ENCODE data around the gene EPN1. TPM values are rescaled to one million over a fixed set of nuclear protein-coding genes. Genes with fewer than 3 reads are reported as not detected.

EPN1 gene
- total and polyA plus RNA-seq, 4 donors = 66.8 to 87.8 (median 71.6) TPM

DNA sequence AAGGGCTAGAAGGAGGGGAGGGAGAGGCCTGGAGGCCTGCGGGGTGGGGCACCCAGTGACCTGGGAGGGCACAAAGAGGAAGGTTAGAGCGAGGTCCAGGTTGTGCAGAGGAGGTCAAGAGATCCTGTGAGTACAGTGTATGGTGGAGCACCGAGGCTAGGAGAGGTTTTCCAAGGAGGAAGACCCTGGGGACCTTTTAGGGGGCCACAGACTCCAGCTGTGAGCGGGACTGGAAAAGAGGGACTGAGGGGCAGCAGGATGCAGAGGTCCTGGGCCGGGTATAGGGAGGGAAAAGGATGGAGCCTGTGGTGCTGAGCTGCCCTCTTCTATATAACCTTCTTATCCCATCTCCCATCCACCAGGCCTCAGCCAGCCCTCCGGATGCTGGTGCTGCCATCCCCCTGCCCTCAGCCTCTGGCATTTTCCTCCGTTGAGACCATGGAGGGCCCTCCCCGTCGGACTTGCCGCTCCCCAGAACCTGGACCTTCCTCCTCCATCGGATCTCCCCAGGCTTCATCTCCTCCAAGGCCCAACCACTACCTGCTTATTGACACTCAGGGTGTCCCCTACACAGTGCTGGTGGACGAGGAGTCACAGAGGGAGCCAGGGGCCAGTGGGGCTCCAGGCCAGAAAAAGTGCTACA lies 30.7 kb upstream of the EPN1 start:
- no peak overlapping the region for H3K27ac ChIP-seq (ENCODE audit: low read depth in 1 of 2, low read length in 2 of 2)
- WGBS, 2 donors = 45 to 48% methylated on average over 11 to 12 of the region's 12 CpGs
- H3K4me3 ChIP-seq (ENCODE audit: low read length in 2 of 2) = peak overlapping the region; percentile 74 to 97
- H3K27me3 ChIP-seq (ENCODE audit: control insufficient read depth in 1 of 2, insufficient read depth in 2 of 2, low read length in 1 of 2) = no peaks in the 10 kb centered on the region
- ATAC-seq (ENCODE audit: low FRiP score) (no peak), DNase-seq (peak in 1 of 2 donors; percentile 46)
- intact Hi-C loops (cut with DNase I) = no loop called here
- H3K4me1 ChIP-seq (ENCODE audit: control insufficient read depth in 1 of 2, insufficient read depth in 2 of 2, low read length in 2 of 2) = peaks cover 0 to 3% of the 10 kb centered on the region in 2 donors
- no peaks in the 10 kb centered on the region for H3K9me3 ChIP-seq (ENCODE audit: control insufficient read depth, low read length)
- no peaks in the 10 kb centered on the region for H3K36me3 ChIP-seq (ENCODE audit: control insufficient read depth in 1 of 2, insufficient read depth in 2 of 2, low read length in 1 of 2)

DNA sequence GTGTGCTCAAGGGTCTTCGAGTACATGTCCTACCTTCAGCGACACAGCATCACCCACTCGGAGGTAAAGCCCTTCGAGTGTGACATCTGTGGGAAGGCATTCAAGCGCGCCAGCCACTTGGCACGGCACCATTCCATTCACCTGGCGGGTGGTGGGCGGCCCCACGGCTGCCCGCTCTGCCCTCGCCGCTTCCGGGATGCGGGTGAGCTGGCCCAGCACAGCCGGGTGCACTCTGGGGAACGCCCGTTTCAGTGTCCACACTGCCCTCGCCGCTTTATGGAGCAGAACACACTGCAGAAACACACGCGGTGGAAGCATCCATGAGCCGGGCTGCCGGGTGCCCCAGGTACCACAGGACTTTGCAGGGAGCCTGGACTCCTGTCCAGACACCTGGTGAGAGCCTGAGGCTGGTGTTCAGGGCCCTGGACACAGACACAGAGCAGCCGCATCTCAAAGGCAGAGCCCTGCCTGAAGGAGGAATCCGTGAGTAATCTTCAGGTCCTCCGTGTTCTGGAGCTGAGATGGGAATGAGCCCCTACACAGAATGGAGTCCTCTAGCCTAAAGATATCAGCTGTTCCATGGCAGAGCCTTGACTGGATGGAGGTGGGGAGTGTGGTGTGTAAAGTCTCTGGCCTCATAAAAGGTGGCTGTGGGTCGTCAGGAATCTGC lies 30.0 kb upstream of the EPN1 start:
- no peak overlapping the region for H3K4me3 ChIP-seq (ENCODE audit: low read length in 2 of 2)
- H3K9me3 ChIP-seq (ENCODE audit: control insufficient read depth, low read length) = no peaks in the 10 kb centered on the region
- H3K4me1 ChIP-seq (ENCODE audit: control insufficient read depth in 1 of 2, insufficient read depth in 2 of 2, low read length in 2 of 2) = peaks cover 0 to 3% of the 10 kb centered on the region in 2 donors
- DNase-seq (no peak), ATAC-seq (ENCODE audit: low FRiP score) (no peak)
- H3K36me3 ChIP-seq (ENCODE audit: control insufficient read depth in 1 of 2, insufficient read depth in 2 of 2, low read length in 1 of 2) = no peaks in the 10 kb centered on the region
- intact Hi-C loops (cut with DNase I) = no loop called here
- no peak overlapping the region for H3K27ac ChIP-seq (ENCODE audit: low read depth in 1 of 2, low read length in 2 of 2)
- H3K27me3 ChIP-seq (ENCODE audit: control insufficient read depth in 1 of 2, insufficient read depth in 2 of 2, low read length in 1 of 2) = no peaks in the 10 kb centered on the region
- 88% methylated on average over 28 of the region's 28 CpGs for WGBS, 2 donors

DNA sequence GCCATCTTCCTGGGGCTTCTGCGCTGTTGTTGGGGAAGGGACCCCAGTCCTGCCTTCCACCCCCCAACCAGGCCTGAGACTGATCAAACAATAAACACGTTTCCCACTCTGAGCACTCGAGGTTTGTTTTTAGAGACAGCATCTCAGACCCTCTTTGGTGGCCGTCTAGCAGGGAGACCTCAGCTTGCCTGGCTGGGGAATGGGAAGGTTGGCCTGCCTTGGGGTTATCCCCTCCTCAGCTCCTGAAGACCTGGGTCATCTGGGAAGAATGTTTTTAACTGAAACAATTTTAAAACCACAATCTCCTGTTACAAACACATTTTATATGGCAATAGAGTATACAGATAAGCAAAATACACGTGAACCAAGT lies 29.5 kb upstream of the EPN1 start:
- Histone ChIP-seq H3K27ac (ENCODE audit: low read depth in 1 of 2, low read length in 2 of 2) (no peak overlapping the region), H3K4me1 (ENCODE audit: control insufficient read depth in 1 of 2, insufficient read depth in 2 of 2, low read length in 2 of 2) (peaks cover 0 to 3% of the 10 kb centered on the region in 2 donors), H3K36me3 (ENCODE audit: control insufficient read depth in 1 of 2, insufficient read depth in 2 of 2, low read length in 1 of 2) (no peaks in the 10 kb centered on the region), H3K27me3 (ENCODE audit: control insufficient read depth in 1 of 2, insufficient read depth in 2 of 2, low read length in 1 of 2) (no peaks in the 10 kb centered on the region), H3K9me3 (ENCODE audit: control insufficient read depth, low read length) (no peaks in the 10 kb centered on the region), H3K4me3 (ENCODE audit: low read length in 2 of 2) (no peak overlapping the region)
- 61 to 63% methylated on average over 5 of the region's 5 CpGs for WGBS, 2 donors
- ATAC-seq (ENCODE audit: low FRiP score) (no peak), DNase-seq (no peak)
- intact Hi-C loops (cut with DNase I) = no loop called here

DNA sequence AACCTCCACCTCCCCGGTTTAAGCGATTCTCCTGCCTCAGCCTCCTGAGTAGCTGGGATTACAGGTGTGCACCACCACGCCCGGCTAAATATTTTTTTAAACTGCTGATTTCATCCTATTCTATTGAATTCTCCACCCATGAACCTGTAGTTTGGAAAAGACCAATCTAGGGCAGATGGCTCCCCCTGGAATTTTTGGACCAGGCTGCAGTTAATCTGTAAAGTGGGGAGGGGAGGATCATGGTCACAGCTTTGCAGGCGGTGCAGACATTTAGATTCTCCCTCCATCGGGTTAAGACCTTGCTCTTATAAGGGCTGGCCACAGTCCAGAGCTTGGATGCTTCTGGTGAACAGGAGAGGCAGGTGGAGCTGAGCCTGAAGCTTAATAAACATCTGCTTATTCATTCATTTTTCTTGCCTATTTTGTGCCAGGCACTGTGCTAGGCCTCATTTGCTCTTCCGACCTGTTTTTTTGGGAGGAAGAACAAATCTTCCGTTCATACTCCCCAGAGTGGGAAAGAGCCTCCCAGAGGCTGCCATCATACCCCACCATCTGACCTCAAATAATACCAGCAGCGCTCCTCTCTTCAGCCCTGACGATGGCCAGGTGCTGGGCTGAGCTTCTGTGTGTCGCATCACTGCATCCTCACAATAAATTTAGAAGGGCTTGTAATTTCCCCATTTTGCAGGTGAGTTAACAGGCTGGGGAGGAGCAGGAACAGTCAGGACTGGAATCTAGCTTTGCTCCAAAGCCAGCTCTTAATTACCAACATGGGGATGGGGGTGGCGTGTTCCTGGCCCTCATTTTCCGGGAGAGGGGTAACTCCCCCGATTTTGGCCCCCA lies 27.9 kb upstream of the EPN1 start:
- 40 to 42% methylated on average over 14 of the region's 14 CpGs for WGBS, 2 donors
- Histone ChIP-seq H3K4me1 (ENCODE audit: control insufficient read depth in 1 of 2, insufficient read depth in 2 of 2, low read length in 2 of 2) (peaks cover 0 to 3% of the 10 kb centered on the region in 2 donors), H3K9me3 (ENCODE audit: control insufficient read depth, low read length) (no peaks in the 10 kb centered on the region), H3K4me3 (ENCODE audit: low read length in 2 of 2) (peak overlapping the region in 1 of 2 donors; percentile 74), H3K27ac (ENCODE audit: low read depth in 1 of 2, low read length in 2 of 2) (no peak overlapping the region), H3K27me3 (ENCODE audit: control insufficient read depth in 1 of 2, insufficient read depth in 2 of 2, low read length in 1 of 2) (no peaks in the 10 kb centered on the region), H3K36me3 (ENCODE audit: control insufficient read depth in 1 of 2, insufficient read depth in 2 of 2, low read length in 1 of 2) (no peaks in the 10 kb centered on the region)
- intact Hi-C loops (cut with DNase I) = no loop called here
- ATAC-seq (ENCODE audit: low FRiP score) (no peak), DNase-seq (no peak)

DNA sequence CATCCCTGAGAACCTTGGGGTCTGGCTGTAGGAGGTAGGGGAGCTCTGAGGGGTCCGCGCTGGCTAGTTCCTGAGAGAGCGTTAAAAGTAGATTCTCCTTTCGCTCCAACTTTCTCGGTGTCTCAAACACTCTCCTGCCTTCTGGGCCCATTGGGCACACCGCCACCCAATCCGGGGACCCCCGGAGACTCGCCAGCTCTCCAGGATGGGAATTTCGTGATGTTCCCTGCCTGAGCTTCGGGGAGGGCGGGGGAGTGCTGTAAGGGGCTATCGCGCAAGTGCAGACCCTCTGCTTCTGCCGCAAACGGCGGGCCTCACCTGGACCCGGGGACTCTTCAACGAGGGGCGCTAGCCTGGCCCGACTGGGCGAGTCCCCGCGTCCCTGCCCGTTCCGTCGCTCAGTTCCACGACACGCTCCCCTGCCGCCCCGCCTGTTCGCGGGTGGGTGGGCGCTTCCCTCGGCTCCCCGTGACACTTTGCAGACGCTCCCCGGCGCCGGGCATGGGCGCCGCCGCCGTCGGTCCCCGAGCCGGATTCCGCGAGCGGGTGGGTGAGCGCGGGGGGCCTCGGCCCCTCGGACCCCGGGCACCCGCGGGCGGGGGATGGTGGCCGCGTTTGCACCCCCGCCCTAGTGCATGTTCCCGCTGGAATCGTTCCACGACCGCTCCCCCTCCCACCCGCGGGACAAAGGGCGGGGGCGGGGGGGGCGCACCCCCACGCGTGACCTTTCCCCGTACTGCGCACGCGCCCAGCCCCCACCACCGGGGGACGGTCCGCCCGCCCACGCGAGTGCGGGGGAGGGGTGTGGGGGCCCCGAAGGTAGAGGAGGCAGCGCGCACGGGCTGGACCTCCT lies 27.1 kb upstream of the EPN1 start, which contains the start of gene CCDC106:
TSS of gene CCDC106 (plus strand) at position 481 of the 853 bp plus-strand sequence. CDS start 835 bp downstream, outside the sequence.
- peaks cover 0 to 3% of the 10 kb centered on the region in 2 donors for H3K4me1 ChIP-seq (ENCODE audit: control insufficient read depth in 1 of 2, insufficient read depth in 2 of 2, low read length in 2 of 2)
- 1% methylated on average over 73 to 87 of the region's 87 CpGs for WGBS, 2 donors
- ATAC-seq (ENCODE audit: low FRiP score) = peak; percentile 68
- H3K4me3 ChIP-seq (ENCODE audit: low read length in 2 of 2) = peak within 1 kb of the TSS; percentile 55 to 74
- H3K36me3 ChIP-seq (ENCODE audit: control insufficient read depth in 1 of 2, insufficient read depth in 2 of 2, low read length in 1 of 2) = no peaks in the 10 kb centered on the region
- peak within 1 kb of the TSS in 1 of 2 donors; percentile 4 for H3K27ac ChIP-seq (ENCODE audit: low read depth in 1 of 2, low read length in 2 of 2)
- peak; percentile 79 to 89 for DNase-seq
- no peaks in the 10 kb centered on the region for H3K9me3 ChIP-seq (ENCODE audit: control insufficient read depth, low read length)
- intact Hi-C loops (cut with DNase I) = no loop called here
- no peaks in the 10 kb centered on the region for H3K27me3 ChIP-seq (ENCODE audit: control insufficient read depth in 1 of 2, insufficient read depth in 2 of 2, low read length in 1 of 2)

DNA sequence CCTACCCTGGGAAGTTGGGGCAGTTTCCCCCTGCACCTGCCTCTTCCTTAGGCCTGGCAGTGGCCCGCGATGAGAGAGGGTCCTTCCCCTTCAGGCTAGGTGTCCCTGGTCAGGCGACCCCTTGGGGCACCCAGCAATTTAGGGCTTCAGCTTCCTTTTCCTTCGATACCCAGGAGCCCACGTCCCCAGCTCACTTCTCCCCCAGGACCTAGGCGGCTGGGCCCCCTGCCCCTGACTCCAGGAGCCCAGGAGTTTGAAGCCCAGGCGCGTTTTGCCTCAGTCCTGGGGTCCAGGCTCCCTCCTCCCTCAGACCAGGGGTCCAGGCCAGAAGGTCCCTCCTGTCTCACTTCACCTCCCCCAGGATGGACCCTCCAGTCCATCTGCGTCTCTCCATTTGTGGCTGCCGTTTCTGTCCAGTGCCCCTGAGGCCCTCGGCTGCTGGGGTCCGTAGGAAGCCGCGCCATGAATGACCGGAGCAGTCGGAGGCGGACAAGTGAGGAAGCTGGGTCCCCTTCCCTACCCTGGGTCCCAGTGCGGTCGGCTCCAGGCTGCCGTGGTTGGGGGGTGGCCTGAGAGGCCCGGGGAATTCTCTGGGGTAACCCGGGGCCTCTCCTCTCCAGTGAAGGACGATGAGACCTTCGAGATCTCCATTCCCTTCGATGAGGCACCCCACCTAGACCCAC lies 26.3 kb upstream of the EPN1 start:
- no peaks in the 10 kb centered on the region for H3K4me1 ChIP-seq (ENCODE audit: control insufficient read depth in 1 of 2, insufficient read depth in 2 of 2, low read length in 2 of 2)
- no peaks in the 10 kb centered on the region for H3K9me3 ChIP-seq (ENCODE audit: control insufficient read depth, low read length)
- H3K27ac ChIP-seq (ENCODE audit: low read depth in 1 of 2, low read length in 2 of 2) = peak overlapping the region in 1 of 2 donors; percentile 4
- H3K36me3 ChIP-seq (ENCODE audit: control insufficient read depth in 1 of 2, insufficient read depth in 2 of 2, low read length in 1 of 2) = no peaks in the 10 kb centered on the region
- intact Hi-C loops (cut with DNase I) = no loop called here
- 29 to 31% methylated on average over 25 of the region's 25 CpGs for WGBS, 2 donors
- no peaks in the 10 kb centered on the region for H3K27me3 ChIP-seq (ENCODE audit: control insufficient read depth in 1 of 2, insufficient read depth in 2 of 2, low read length in 1 of 2)
- DNase-seq (no peak), ATAC-seq (ENCODE audit: low FRiP score) (no peak)
- H3K4me3 ChIP-seq (ENCODE audit: low read length in 2 of 2) = peak overlapping the region; percentile 55 to 74

DNA sequence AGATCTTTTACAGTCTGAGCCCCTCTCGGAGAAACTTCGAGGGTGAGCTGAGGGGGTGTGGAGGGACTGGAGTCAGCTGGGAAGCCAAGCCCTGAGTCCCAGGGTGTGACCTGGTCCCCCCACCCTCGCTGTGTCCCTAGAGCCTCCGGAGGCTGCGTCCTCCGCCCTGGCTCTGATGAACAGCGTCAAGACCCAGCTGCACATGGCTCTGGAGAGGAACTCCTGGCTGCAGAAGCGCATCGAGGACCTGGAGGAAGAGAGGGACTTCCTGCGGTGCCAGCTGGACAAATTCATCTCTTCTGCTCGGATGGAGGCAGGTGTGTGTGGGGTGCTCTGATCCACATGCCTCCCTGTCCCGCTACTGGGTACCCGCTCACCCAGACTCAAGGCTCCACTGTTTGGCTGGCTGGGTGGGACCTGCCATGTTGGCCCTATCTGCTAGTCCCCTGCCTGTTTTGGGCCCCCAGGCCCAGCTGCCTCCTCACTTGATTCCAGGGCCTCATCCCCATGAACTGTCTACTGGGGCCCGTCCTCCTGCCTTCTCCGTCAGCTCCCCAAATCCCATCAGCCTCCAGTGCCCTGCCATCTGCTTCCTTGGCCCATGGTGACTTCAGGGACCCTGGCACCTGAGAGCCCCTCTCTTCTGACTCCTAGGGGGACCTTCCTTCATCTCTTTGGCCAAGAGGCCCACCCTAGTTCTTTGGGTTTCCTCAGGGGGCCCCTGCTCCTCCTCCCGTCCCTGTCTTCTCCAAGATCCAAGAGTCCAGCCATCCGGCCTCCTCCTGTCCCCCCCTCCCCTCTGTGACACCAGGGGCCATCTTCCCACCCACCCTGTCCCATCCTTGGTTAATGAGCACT lies 25.5 kb upstream of the EPN1 start:
- ATAC-seq (ENCODE audit: low FRiP score) = no peak
- Histone ChIP-seq H3K36me3 (ENCODE audit: control insufficient read depth in 1 of 2, insufficient read depth in 2 of 2, low read length in 1 of 2) (no peaks in the 10 kb centered on the region), H3K4me3 (ENCODE audit: low read length in 2 of 2) (no peak overlapping the region), H3K27ac (ENCODE audit: low read depth in 1 of 2, low read length in 2 of 2) (no peak overlapping the region), H3K4me1 (ENCODE audit: control insufficient read depth in 1 of 2, insufficient read depth in 2 of 2, low read length in 2 of 2) (no peaks in the 10 kb centered on the region), H3K27me3 (ENCODE audit: control insufficient read depth in 1 of 2, insufficient read depth in 2 of 2, low read length in 1 of 2) (no peaks in the 10 kb centered on the region), H3K9me3 (ENCODE audit: control insufficient read depth, low read length) (no peaks in the 10 kb centered on the region)
- no peak for DNase-seq
- intact Hi-C loops (cut with DNase I) = loop anchor here in 1 of 2 donors (10.0 kb wide), 1 partner anchor 475 kb away; the partner anchor contains the start of gene ZNF787
- 85 to 87% methylated on average over 17 of the region's 17 CpGs for whole genome bisulfite sequencing, 2 donors
